Loucy (cell line): Measurements from ENCODE around the gene FXR1.

ENCODE experiments used
- H2AFZ ChIP-seq: fragments of 200-600 bp; sonication (generic); 2 replicates; pipeline ENCODE4 v1.6.0; 2016; ENCODE audit warnings: antibody characterized with exemption, mild to moderate bottlenecking, low read length, moderate library complexity
- H3F3A ChIP-seq: fragments of 200-600 bp; 2 replicates; pipeline ENCODE4 v1.6.0; 2016; ENCODE audit warnings: antibody characterized with exemption, low read depth, mild to moderate bottlenecking
- H3K27me3 ChIP-seq: fragments of 200-600 bp; sonication (generic); 2 replicates; pipeline ENCODE4 v1.6.1; 2014; ENCODE audit warnings: low read length, mild to moderate bottlenecking; ENCODE audit not compliant: insufficient read depth, poor library complexity, severe bottlenecking
- H3K36me3 ChIP-seq: fragments of 200-600 bp; sonication (generic); 2 replicates; pipeline ENCODE4 v1.6.1; 2016; ENCODE audit warnings: low read length; ENCODE audit not compliant: insufficient read depth
- H3K4me1 ChIP-seq: fragments of 200-600 bp; sonication (generic); 2 replicates; pipeline ENCODE4 v1.5.1; 2014; ENCODE audit warnings: low read length, mild to moderate bottlenecking; ENCODE audit not compliant: insufficient read depth, poor library complexity, severe bottlenecking
- H3K4me2 ChIP-seq: fragments of 200-600 bp; sonication (generic); 2 replicates; pipeline ENCODE4 v1.6.0; 2014; ENCODE audit warnings: antibody characterized with exemption, low read length, low read depth, mild to moderate bottlenecking; ENCODE audit not compliant: poor library complexity, severe bottlenecking
- H3K4me3 ChIP-seq: fragments of 200-600 bp; sonication (generic); 2 replicates; pipeline ENCODE4 v1.5.1; 2014; ENCODE audit warnings: low read length, mild to moderate bottlenecking, mixed read lengths; ENCODE audit not compliant: poor library complexity, severe bottlenecking
- H3K79me2 ChIP-seq: fragments of 200-600 bp; sonication (generic); 2 replicates; pipeline ENCODE4 v1.6.1; 2014; ENCODE audit warnings: low read length; ENCODE audit not compliant: insufficient read depth
- H3K9ac ChIP-seq: fragments of 200-600 bp; sonication (generic); 2 replicates; pipeline ENCODE4 v1.6.0; 2014; ENCODE audit warnings: mild to moderate bottlenecking, low read depth, low read length, moderate library complexity; ENCODE audit not compliant: poor library complexity, severe bottlenecking
- H3K9me2 ChIP-seq: fragments of 200-600 bp; sonication (generic); replicated peaks from 2 replicates; pipeline ENCODE4 v1.6.1; 2016; ENCODE audit warnings: low read depth, low read length, mixed read lengths
- H3K9me3 ChIP-seq: fragments of 200-600 bp; sonication (generic); 2 replicates; pipeline ENCODE4 v1.6.1; 2014; ENCODE audit warnings: mild to moderate bottlenecking, antibody characterized with exemption, low read length, low read depth; ENCODE audit not compliant: insufficient read depth
- H4K20me1 ChIP-seq: fragments of 200-600 bp; sonication (generic); 2 replicates; pipeline ENCODE4 v1.6.0; 2014; ENCODE audit warnings: antibody characterized with exemption, low read length, mild to moderate bottlenecking; ENCODE audit not compliant: insufficient read depth, poor library complexity, severe bottlenecking
- CTCF ChIP-seq: fragments of 200-600 bp; sonication (generic); conservative IDR thresholded peaks from 2 replicates; pipeline ENCODE4 v1.5.1; 2014; ENCODE audit warnings: mild to moderate bottlenecking, antibody characterized with exemption, low read length
- EZH2phosphoT487 ChIP-seq: fragments of 200-600 bp; IDR thresholded peaks from 2 replicates; pipeline ENCODE4 v1.6.1; 2018; ENCODE audit warnings: antibody characterized with exemption, mild to moderate bottlenecking, moderate library complexity, borderline replicate concordance

FXR1 gene

GRCh38 chr3:180875124-180875698, 37.3 kb upstream of the FXR1 start:
- no peaks in the 10 kb centered on the region for H3F3A ChIP-seq
- TF ChIP-seq CTCF (no peak), EZH2phosphoT487 (no peak)
- no peaks in the 10 kb centered on the region for H3K27me3 ChIP-seq
- H4K20me1 ChIP-seq, result no peaks in the 10 kb centered on the region
- no peak overlapping the region for H2AFZ ChIP-seq
- no peak overlapping the region for H3K4me2 ChIP-seq
- H3K36me3 ChIP-seq, result no peaks in the 10 kb centered on the region
- no peaks in the 10 kb centered on the region for H3K9me3 ChIP-seq
- no peaks in the 10 kb centered on the region for H3K4me1 ChIP-seq
- H3K79me2 ChIP-seq, result no peaks in the 10 kb centered on the region
- H3K4me3 ChIP-seq, result no peak overlapping the region
- H3K9ac ChIP-seq, result no peak overlapping the region
- H3K9me2 ChIP-seq, result no peaks in the 10 kb centered on the region

DNA sequence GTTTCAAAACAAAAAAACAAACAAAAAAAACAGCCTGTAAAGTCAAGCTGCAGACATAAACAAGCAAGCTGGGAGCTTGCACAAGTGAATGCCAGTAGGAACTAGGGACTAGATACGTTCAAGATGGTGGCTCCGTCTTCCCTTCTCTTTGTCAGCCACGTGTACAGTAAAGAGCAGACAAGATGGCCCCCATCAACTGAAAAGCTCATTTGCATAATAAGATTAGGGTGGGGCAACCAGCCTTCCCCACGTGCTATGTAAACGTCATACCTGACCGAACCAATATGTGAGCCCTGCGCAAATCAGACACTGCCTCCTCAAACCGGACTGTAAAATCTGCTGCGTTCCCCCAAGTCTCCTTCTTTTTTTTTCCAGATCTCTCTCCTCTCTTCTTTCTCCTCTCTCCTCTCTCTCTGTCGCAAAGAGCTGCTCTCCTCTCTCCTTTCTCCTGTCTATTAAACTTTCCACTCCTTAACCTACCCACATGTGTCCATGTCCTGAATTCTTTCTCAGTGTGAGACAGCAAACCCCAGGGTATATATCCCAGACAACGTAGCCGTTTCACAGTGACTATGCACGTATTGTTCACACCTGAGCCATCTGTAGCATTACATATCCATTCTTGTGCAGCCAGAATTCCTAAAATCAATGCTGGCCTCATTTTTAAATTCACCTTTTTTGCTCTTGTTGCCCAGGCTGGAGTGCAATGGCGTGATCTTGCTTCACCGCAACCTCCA, 31.2 kb upstream of the FXR1 start:
- Histone ChIP-seq H3K4me2 (no peak overlapping the region), H3K9me3 (no peaks in the 10 kb centered on the region), H3K4me1 (no peaks in the 10 kb centered on the region), H3K79me2 (no peaks in the 10 kb centered on the region), H2AFZ (no peak overlapping the region), H3K36me3 (no peaks in the 10 kb centered on the region), H3K4me3 (no peak overlapping the region), H3K27me3 (no peaks in the 10 kb centered on the region), H3K9ac (no peak overlapping the region), H4K20me1 (no peaks in the 10 kb centered on the region), H3K9me2 (no peaks in the 10 kb centered on the region), H3F3A (no peaks in the 10 kb centered on the region)
- TF ChIP-seq EZH2phosphoT487, result no peak
- TF ChIP-seq CTCF, result no peak

- Histone ChIP-seq H3K9me3 (no peaks in the 10 kb centered on the region), H4K20me1 (no peaks in the 10 kb centered on the region), H3K4me1 (no peaks in the 10 kb centered on the region), H3K36me3 (no peaks in the 10 kb centered on the region), H3K9me2 (no peaks in the 10 kb centered on the region), H3F3A (no peaks in the 10 kb centered on the region), H3K4me3 (no peak overlapping the region), H3K27me3 (no peaks in the 10 kb centered on the region), H3K4me2 (no peak overlapping the region), H3K9ac (no peak overlapping the region), H2AFZ (no peak overlapping the region), H3K79me2 (no peaks in the 10 kb centered on the region)
- no peak for TF ChIP-seq CTCF
- TF ChIP-seq EZH2phosphoT487, result no peak
Observed at GRCh38 chr3:180882115-180882514, 30.4 kb upstream of the FXR1 start.
